GM19467 (cell line): ENCODE data around the gene DLG3.

Source experiments
- ATAC-seq: cut with Tn5 transposase; IDR thresholded peaks from one replicate; pipeline ENCODE4 v1.9.1; 2021; ENCODE audit warnings: mild to moderate bottlenecking, moderate library complexity; ENCODE audit not compliant: unreplicated experiment

The DLG3 gene

DNA sequence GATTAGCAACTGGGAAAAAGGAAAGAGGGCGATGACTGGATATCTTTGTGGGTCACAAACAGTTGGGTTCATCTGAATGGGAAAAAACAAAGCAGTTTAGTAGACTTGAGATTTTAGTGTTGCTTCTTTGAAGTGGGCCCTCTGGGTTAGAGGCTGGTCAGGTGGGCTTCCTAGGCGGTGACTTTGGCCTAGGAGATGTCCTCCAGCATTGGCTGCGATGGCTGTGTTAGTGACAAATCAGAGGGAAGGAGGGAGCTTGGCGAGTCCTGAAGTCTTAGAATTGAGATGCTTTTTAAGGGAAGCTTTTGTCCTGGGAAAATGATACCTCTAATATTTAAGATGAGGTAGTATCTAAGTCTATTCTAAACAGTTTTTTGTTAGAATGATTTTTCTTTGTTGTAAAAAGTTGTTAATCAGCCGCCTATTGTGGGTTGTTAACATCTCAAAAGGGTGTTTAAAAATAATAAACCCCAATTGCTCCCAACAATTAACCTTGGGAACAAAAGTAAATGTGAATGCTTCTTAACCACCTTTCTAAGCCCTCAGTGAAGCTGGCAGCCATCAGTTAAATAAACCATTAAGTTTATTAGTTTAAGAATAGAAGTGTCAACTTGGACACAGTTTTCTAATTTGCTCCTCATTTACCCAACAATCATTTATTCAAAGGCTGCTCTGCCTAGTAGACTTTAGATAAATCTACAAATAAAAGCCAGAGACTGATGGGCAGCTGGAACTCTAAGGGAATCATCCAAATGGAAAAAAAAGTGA lies 31.7 kb downstream of the DLG3 start:
- no peak for ATAC-seq

DNA sequence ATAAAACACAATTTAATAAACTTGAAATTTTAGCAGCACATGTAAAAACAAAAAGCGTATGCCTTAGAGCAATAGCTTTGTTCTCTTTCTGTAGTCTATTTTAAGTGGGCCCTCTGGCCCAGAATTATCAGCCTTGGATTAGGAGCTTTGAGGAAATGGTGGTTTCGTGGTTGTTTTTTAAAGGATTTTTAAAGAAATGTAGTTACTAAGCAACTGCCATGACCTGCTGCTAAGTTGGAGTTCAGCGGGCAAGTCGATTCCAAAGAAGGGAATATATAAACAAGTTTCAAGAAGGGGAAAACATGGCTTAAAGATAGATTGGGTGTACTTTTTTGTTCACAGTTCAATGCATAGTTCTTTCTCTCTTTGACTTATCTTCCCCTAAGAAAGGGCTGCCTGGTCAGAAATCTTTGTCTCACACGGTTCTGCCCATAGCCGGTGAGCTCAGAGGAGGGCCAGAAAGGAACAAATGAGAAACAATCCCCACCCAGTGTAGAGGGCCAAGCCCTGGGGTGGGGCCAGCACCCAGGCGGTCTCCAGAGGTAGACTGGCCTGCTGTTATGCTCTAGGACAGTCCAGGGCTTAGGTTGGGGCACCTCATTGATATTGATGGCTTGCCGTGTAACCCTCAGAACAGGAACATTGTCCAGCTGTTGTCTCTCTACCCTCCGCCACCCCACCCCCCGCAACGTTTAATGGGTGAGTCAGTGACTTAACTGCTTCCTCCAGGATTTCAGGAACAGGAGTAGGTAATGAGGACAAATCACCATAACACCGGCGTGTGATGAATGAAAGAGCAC lies 32.5 kb downstream of the DLG3 start:
- ATAC-seq = no peak

DNA sequence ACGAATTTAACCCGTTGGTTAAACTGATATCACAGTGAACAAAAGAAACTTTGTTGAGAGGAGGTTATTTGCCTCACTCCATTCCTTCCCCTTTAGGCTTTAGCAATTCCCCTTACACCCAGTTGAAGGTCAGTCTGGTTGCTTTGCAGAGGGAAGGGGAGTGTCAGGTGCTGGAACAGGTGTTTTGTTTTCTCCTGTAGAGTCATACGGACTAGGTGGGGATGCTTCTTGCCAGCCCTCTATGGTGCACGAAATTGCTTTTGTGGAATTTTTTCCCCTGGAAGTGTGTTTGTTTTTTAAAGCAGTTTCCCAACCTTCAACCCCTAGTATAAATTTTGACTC lies 33.1 kb downstream of the DLG3 start:
- ATAC-seq = no peak

DNA sequence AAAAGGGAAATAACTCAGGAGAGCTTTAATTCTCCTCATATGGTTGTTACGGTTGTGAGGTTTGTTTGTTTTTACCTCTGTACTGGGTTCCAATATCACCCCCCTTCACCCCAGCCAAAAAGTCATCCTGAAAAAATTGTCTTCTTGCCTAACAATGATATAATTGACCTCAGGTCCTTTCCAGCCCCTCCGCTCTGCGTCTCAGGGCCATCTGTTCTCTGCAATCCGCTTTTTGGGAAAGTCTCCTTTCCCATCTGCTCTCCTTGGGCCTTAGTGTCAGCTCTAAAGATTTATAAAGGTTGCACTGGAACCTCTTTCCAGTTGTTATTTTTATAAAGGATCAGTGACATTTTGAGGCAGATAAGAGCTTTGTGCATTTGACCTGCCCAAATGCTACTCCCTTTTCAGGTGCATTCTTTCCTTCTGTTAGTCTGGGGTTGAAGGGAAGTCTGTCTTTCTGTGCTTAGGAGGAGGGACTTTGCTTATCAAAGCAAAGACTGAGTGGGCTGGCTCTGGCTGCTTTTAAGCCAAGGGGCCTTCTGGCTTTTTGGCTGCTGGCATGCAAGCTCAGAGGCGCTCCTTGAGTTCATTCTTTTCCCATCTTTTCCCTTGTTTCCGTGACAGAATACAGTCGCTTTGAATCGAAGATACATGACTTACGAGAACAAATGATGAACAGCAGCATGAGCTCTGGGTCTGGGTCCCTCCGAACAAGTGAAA lies 34.1 kb downstream of the DLG3 start:
- no peak for ATAC-seq

DNA sequence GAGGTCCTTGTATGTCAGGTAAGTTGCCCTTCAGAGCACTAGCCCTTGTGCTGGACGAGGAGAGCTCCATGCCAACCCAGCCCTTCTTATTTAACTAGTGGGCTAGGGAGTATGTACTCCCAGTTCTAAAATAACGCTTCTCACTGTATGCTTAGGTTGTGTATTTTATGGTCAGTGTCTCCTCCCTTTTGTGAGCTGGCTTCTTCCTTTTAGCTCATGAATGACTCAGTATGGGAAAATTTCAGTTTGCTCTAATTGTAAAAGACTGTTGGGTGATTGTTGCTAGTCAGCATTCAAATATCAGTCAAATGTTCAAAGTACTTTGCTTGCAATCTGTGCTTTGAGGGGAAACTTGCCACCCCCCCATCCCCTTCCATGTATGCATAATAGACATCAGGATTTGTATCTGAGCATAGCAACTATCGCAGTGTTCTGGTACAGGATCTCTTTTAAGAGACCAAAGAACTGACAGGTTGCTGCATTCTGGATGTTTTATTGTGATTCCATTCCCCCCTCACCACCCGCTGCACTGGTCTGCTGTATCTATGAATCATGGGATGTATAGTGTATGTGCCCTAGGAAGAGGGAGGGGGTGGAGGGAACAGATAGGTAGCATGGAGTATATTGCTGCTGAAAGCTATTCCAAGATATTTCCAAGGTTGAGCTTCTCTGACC lies 34.7 kb downstream of the DLG3 start:
- no peak for ATAC-seq

DNA sequence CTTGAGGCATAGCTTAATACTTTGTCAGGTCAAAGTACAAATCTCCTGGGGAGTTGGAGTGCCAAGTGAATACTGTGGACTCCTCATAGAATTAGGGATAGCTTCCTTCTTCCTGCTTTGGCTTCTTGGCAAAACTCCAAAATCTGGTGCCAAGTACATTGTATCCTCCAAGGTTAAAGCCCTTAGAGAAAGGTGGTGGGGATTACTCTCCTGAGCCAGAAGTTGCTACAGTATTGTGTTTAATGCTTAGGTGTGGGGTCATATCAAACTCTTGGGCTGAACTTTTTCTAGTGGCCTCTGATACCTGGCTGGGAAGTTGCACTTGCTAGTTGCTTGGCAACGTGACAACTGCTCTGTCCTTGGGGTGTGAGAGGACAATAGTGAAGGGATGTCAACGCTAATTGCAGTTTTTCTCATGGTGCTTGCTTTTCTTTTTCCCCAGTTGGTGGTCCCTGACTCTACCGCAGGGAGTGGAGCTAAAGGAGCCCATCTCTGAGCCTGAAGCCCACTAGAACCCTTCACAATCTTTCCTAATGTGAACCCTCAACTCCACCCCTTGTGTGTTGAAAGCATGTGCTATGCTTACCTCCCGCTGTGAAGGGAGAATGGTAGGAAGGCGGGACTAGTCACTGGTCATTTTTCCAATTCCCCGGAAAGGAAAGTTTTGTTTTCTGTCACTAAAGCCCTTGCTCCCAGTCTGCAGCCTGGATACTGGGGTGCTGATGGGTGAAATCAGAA lies 35.5 kb downstream of the DLG3 start:
- no peak for ATAC-seq

DNA sequence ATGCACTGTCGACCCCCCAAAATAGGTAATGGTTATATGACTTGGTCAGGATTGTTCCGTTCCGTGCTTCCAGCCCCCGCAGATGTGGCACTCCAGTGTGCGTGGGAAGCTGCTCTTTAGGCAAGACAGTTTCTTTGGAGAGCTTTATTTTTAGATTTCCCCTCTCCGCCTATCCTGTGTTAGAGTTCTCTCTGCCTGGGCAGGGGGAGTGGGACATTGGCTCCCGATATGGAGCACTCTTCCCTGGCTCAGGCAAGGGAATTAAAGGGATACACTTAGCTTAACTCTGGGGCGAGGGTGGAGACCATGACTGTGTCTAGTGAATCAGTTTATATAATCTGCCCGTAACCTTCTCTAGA lies 36.0 kb downstream of the DLG3 start:
- no peak for ATAC-seq

DNA sequence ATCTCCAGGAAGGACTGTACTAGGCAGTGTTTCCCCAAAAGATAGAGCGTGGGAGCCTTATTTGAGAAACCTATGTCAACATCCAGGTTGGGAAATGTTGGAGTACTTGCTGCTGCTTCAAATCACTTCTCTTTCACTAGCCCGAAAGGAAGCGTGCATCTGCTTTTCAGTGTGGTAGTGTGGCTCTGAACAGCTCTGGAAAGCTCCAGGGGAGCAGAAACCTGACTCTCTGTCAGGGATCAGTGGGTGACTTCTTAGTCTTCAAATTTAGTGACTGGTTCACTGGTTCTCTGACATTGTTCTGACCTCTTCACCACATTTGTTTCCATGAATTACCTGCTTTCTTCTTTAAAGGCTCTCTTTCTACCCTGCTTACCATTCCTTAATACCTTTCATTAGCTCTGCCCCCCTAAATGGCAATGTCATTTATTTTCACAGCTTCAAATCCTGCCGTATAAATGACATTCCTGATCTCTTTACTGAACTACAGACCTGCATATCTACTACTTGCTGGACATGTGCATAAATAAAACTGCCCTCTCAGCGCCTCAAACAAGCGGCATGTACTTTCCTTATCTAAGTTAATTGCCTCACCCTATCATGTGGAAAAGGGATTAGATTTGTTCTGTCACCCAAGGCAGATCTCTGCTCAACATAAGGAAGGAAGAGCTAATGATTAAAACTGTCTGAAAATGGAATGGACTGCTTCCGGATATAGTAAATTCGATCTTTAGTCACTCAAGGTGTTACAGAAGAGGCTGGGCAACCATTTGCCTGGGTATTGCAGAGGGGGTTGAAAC lies 37.0 kb downstream of the DLG3 start:
- no peak for ATAC-seq

DNA sequence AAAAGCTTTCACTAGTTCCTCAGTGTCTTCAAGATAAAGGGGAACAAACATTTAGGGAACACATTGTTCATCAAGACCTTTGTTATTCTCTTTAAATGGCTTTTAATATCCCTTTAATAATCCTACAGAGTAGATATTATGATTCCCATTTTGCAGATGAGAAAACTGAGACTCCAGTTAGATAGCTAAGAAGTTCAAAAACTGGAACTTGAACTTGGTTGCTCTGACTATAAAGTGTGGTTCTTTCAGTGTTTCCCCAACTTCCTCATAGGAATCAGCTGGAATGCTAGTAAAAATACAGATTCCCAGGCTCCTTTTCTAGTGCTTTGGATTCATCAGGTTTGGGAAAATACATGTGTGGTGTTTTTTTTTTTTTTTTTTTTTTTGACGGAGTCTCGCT lies 37.7 kb downstream of the DLG3 start:
- no peak for ATAC-seq

DNA sequence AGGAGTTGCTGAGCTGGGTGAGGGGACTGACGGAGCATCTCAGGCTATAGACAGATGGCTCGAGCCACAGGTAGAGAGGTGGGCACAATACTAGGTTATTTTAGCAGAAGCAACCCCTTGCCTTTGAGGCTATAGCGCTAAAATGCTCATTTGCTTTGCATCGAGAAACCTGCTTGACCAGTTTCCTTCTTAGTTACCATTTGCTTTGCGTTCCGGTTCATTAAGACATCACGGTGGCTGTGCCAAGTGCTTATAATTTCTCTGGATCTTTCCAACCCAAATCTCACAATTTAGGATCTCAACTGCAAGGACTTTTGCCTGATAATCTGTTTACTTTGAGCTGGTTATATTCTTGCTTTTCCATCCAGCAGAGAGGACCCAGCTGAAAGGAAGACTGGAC lies 40.8 kb downstream of the DLG3 start:
- no peak for ATAC-seq

DNA sequence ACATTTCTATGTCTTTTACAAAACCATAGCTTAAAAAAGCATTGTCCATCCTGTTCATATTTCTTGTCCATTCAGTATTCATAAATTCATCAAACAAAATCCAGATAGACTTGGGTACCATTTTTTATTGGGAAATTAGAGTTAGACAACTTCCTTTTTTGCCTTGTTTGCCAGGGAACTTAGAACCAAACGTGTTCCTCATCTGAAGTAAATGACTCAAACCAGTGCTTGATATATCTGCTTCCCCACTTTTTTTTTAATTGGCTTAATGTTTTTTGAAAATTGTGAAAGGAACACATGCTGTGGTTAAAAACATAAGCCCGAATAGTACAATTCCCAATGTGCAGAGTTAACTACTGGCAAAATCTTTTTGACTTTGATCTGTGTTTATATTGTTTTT lies 44.2 kb downstream of the DLG3 start:
- ATAC-seq = no peak

DNA sequence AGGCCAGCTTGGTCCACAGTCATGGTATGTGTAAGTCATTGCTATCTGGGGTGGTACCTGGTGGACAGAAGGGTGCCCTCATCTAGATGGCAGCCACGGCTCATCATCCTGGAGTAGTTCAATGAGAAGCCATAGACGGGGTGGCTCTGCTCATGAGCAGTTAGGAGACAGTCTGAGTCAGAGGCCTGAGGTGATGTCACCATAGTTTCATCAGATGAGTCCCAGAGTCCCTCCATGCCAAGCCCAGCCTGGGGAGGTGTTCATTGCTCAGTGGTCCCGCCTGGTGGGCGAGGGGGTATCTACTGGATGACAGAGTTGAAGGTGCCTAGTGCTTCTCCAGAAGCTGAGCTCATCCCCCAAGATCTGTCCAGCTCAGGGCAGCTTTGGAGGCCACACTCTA lies 49.8 kb downstream of the DLG3 start:
- ATAC-seq = no peak

DNA sequence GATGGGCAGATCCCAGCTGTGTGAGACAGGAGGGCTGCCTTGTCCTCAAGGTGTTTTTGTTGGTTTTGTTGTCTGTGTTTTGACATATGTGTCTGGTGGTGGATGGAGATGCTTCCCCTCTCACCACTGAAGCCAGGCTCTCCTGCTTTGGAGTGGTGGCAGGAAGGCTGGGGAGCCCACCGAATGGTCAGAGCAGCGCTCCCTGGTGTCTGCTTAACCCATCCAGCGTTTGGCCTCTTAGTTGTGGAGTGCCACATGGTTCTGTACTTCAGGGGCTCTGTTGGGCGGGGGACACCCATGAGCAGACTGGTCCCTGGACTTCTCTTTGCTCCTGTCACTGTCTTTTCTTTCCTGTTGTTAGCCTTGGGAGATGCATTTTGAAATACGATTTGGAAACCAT lies 51.9 kb downstream of the DLG3 start:
- ATAC-seq = no peak

DNA sequence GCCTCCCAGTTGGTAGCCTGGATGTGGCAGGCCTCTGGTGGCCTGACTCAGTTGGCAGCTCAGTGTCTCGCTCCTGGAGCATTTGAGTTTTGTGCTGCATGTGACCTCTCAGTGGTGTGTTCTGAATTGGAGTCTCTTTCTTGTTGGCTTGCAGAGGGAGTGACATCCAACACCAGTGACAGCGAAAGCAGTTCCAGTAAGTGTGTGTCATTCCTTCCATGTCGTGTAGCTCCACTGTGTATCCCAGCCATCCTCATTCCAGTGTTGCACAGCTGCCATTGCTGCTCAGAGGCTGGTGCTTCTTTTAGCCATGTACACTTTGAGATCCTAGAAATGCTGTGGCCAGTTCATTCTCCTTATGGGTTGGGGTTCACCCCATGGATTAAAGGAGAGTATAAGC lies 52.4 kb downstream of the DLG3 start:
- ATAC-seq = no peak

DNA sequence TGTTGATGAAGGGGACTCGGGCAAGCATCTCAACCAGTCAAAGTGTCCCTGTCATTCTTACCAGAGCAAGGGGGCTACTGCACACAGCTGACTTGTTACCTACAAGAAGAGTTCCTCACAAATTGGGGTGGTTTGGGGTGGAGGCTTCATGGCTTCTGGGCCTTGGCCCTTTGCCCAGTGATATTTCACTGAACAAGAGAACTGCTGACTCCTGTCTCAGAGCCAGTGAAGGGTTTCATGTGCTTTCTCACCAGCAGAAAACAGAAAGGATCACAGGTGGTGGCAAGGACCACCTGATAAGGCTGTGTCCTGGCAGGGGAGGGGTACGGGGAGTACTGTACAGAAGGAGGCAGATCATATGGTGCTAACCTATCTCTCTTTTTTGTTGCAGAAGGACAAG lies 53.5 kb downstream of the DLG3 start:
- ATAC-seq = no peak

DNA sequence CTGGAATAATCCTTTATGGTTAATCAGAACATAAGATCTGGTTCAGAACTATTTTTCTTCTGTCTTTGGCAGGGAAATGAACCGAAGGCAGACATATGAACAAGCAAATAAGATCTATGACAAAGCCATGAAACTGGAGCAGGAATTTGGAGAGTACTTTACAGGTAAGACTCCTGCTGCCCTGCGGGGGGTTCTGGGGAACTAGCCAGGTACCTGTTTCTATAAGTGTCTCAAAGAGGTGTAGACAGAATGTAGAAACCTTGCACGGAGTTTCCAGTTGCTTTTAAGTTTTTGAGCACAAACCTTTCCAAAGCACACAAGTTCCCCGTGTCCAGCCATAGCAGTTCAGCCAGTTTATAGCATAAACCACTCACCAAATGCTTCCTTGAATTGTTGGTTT lies 56.2 kb downstream of the DLG3 start:
- ATAC-seq = no peak

DNA sequence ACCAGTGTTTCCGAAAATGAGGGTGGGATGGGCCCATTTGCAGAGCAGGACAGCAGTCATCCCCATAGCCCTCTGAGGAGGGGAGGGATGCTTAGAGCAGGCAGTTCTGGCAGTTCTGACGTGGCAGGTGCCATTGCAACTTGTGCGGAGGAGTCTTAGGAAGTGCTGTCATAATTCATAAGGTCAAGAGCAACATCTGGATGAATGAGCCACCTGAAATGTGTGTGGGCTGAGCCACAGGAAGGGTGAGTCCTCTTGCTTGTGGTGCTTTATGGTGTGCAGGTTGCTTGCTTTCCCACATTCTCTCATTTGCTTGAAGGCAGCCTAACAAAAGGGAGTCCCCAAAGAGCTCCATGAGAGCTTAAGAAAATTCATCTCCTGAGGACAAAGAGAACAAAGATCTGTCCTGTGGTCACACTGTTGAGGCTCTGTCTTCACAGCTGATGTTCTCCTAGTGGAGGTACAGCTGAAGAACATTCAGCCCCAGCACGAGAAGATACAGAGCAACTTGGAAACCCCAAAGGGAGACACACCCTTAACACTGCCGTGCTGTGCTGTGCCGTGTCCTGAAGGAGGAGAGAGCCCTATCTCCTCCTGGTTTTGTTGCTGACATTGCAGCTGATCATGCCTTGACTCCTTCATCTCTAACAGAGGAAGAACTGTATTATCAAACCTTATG lies 60.3 kb downstream of the DLG3 start:
- no peak for ATAC-seq

DNA sequence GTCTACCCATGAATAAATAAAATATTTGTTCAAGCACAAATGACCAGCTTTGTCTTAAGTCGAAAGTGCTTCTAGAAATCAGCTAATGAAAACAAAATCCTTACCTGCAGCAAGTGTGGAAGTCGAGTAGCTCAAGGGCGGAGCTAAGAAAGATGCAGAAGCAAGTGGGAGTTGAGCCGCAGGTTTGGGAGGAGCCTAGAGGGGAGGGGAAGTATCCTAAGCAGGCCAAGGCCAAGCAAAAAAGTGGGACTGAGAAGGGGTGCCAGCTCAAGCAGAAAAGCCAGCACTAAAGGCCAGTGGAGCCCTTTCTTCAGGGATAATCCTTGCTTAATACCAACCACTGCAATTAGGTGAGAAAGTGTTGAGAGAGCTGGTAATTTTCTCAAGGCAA lies 60.8 kb downstream of the DLG3 start:
- no peak for ATAC-seq

DNA sequence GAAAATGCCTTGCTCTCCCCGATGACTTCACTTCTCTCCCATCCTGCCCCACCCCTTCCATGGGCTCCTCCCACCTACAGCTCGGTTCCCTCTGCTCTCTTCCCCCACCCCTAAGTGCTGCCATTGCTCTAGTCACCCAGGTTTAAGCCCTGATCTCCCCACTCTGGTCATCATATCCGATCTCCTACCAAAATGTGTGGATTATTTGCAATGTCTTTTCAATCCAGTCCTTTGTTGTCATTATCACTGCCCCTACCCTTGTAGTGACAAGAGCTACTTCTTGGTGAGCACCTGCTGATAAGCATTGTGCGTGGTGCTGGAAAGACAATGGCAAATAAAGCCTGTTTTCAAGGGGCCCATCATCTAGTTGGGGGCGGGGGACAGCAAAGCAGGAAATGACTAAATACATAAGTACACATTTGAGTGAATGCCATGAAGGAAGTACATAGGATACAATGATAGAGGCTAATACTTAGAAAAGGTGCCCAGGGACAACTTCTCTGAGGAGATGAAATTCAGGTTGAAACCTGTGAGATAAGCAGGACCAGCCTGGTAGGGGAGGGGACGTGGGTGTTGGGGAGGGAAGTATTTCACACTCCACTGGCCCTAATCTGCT lies 63.8 kb downstream of the DLG3 start:
- ATAC-seq = no peak
